DND-41 (cell line): ENCODE data around the gene CELF5.

Source experiments
- EZH2 ChIP-seq: IDR thresholded peaks from 3 replicates; pipeline ENCODE4 v1.6.1; 2012; ENCODE audit warnings: borderline replicate concordance, low read depth, mild to moderate bottlenecking, moderate library complexity, low read length, inconsistent platforms; ENCODE audit not compliant: severe bottlenecking
- TF ChIP-seq, protein P1 (sequence below): IDR thresholded peaks from 2 replicates; pipeline ENCODE4 v1.5.1; 2012; ENCODE audit warnings: borderline replicate concordance, low read length, moderate library complexity, mild to moderate bottlenecking; ENCODE audit not compliant: poor library complexity, severe bottlenecking; ENCODE audit errors: extremely low read depth

DNA sequence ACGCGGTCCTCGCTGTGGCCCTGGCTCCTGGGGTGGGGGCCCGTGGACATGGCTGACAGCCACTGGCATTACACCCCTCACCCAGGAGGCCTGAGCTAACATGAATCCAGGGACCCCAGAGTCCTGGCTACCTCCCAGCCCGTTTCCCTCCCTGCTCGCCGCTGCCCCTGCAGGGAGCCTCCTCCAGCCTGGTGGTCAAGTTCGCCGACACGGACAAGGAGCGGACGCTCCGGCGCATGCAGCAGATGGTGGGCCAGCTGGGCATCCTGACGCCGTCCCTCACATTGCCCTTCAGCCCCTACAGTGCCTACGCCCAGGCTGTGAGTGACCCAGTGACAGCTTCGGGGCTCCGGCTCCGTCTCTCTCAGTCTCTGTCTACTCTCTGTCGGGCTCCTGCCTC is 56.6 kb downstream of the CELF5 start:
- TF ChIP-seq, protein P1, sequence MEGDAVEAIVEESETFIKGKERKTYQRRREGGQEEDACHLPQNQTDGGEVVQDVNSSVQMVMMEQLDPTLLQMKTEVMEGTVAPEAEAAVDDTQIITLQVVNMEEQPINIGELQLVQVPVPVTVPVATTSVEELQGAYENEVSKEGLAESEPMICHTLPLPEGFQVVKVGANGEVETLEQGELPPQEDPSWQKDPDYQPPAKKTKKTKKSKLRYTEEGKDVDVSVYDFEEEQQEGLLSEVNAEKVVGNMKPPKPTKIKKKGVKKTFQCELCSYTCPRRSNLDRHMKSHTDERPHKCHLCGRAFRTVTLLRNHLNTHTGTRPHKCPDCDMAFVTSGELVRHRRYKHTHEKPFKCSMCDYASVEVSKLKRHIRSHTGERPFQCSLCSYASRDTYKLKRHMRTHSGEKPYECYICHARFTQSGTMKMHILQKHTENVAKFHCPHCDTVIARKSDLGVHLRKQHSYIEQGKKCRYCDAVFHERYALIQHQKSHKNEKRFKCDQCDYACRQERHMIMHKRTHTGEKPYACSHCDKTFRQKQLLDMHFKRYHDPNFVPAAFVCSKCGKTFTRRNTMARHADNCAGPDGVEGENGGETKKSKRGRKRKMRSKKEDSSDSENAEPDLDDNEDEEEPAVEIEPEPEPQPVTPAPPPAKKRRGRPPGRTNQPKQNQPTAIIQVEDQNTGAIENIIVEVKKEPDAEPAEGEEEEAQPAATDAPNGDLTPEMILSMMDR: no peak
- no peak for TF ChIP-seq EZH2
